GM21528 (cell line): ENCODE data around the gene NODAL.

ENCODE experiments used
- ATAC-seq: cut with Tn5 transposase; IDR thresholded peaks from one replicate; pipeline ENCODE4 v1.9.1; 2021; ENCODE audit warnings: mild to moderate bottlenecking, moderate library complexity; ENCODE audit not compliant: unreplicated experiment, low FRiP score

The NODAL gene

DNA sequence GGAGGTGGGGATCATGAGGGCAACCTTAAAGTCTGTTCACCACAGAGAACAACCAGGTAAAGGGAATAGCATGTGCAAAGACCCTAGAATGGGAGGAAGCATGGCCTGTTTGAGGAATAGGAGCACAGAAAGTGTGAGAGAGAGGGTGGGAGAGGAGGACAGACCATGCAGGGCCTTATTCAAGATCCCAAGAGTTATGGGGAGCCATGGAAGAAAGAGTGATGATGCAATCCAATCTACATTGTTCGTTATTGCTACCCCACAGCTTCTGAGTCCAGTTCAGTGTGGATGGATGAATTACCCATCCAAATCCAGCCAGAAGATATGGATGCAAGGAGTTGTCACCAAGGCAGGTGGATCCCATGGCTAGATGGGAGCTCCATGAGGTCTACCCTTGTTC is 45.3 kb downstream of the NODAL start:
- no peak for ATAC-seq

DNA sequence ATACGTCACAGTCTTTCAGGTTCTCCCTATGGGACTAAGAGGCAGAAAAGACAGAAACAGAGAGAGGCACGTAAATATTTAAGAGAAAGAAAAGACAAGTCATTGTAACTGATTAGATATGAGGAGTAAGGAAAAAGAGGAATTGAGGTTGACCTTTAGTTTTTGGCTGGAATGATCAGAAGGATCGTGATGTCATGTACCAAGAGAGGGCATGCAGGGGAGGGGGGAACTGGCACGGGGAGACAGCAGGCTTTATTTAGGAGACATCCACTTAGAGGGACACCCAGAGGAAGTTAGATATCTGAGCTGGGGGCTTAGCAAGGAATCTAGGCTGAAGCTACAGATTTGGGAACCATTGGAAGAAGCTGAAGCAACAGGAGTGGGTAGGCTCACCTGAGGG is 49.8 kb downstream of the NODAL start:
- no peak for ATAC-seq
